SKM-1 (cell line): ENCODE data around the gene PCDHGA6.
"Not testable (repeated sequence)": the region's sequence is repeated elsewhere in the genome, so short reads cannot be mapped to it uniquely, and the experiment has no call there.

ENCODE experiments used
- DNase-seq: peaks from one replicate; lab custom pipeline; 2025; ENCODE audit not compliant: unreplicated experiment; lab: John Stamatoyannopoulos, UW

The PCDHGA6 gene

DNA sequence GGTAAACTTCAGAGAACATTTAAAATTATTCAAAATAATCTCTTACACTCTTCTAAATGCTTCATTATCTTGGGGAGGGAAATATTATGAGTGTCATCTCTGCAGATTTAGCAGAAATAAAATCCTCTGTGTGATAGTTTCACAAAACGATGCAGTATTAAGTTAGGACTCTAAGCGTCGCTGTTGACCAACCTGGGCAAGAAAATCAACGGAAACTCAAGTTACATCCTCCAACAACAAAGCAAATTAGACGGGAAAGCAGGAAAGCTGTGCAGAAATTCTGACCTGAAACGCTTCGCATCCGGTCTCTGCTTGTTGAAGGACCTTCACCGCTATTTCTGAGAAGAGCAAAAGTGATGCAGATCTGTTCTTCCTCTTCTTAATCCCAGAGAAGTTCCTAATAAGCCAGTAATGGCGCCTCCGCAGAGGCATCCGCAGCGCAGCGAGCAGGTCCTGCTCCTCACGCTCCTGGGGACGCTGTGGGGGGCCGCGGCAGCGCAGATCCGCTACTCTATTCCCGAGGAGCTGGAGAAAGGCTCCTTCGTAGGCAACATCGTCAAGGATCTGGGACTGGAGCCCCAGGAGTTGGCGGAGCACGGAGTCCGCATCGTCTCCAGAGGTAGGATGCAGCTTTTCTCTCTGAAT is at the start of gene PCDHGA6:
TSS of gene PCDHGA6 (plus strand) at position 219 of the 645 bp plus-strand sequence. CDS start at position 412, 193 bp downstream.
- no peak for DNase-seq

DNA sequence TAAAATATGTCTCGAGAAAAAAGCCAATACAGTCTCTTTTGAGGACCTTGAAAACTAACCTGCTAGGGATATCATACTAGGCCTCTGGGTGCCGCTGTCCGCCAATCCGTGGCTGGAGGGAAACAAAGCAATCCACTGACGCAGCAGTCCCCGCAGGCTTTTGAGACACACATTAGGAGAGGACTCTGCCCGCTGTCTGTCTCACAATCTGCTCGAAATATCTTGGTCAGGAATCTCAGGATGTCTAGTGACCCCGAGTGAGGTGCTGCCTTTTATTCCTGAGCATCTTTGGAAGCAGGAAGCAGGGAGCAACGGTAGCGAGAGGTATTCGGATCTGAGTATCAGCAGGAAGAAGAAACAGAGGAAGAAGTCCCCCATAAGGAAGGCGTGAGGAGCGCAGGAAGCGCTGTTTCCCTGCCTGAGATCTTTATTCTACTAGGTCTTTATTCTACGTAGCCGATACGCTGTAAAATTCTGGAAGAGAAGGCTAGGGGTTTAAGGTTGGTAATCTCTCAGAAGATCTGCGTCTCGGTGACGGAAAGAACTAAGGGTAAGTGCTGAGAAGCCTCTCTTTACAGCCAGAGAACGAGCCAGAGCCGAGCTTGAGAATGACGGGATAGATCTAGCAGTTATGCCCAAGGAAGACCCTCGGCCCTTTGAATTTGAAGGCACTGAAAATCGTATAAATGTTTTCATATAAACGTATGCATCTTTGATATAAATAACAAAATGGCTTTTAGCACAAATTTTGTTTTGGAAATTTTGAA is 47.4 kb upstream of the PCDHGA6 start:
- no peak for DNase-seq

DNA sequence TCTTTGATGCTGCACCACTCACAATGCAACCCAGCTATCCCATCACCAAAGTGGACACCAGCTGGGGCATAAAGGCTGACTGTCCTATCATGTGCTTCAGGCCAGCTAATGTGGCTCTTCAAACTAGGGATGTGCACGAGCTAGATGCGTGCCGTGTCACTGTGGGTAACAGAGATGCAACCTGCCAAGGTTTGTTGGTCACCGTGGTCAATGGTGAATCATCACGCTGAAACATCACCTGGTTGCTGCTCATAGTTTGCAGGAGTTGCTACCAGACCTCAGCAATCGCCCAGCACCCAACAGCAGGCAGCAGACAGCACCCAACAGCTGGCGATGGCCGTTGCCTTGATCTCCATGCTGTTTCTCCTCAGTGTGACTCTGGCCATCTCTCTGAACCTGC is 45.5 kb upstream of the PCDHGA6 start:
- DNase-seq: no peak

DNA sequence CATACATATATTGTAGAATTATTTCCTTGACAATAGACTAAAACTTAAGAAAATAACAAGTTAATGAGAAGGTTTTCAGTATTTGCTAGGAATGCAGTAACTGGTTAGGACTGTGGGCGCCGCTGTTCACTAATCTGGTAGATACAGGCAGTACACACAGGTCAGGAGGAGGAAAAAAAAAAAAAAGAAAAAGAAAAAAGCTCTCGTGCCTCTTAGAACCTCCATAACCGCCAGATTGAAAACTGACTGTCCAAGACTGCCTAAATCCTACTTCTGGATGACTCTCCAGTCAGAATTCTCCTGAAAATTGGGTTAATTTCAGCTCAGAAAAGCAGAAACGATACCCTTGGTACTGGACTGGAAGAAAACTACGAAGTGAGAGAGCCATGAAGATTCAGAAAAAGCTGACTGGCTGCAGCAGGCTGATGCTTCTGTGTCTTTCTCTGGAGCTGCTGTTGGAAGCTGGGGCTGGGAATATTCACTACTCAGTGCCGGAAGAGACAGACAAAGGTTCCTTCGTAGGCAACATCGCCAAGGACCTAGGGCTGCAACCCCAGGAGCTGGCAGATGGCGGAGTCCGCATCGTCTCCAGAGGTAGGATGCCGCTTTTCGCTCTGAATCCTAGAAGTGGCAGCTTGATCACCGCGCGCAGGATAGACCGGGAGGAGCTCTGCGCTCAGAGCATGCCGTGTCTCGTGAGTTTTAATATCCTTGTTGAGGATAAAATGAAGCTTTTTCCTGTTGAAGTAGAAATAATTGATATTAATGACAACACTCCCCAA is 43.2 kb upstream of the PCDHGA6 start, which contains the start of gene PCDHGA1:
TSS of gene PCDHGA1 (plus strand) at position 216 of the 782 bp plus-strand sequence.
- DNase-seq: no peak

DNA sequence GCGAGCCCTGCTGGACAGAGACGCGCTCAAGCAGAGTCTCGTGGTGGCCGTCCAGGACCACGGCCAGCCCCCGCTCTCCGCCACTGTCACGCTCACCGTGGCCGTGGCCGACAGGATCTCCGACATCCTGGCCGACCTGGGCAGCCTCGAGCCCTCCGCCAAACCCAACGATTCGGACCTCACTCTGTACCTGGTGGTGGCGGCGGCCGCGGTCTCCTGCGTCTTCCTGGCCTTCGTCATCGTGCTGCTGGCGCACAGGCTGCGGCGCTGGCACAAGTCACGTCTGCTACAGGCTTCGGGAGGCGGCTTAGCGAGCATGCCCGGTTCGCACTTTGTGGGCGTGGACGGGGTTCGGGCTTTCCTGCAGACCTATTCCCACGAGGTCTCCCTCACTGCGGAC is 41.1 kb upstream of the PCDHGA6 start:
- DNase-seq: not testable (repeated sequence)

GRCh38 chr5:141338538-141339306 is 35.0 kb upstream of the PCDHGA6 start, which contains the start of gene PCDHGA2:
Gene PCDHGA2 (plus strand): TSS chr5:141338760.
- DNase-seq: no peak

GRCh38 chr5:141340781-141341354 is 32.8 kb upstream of the PCDHGA6 start:
- not testable (repeated sequence) for DNase-seq

DNA sequence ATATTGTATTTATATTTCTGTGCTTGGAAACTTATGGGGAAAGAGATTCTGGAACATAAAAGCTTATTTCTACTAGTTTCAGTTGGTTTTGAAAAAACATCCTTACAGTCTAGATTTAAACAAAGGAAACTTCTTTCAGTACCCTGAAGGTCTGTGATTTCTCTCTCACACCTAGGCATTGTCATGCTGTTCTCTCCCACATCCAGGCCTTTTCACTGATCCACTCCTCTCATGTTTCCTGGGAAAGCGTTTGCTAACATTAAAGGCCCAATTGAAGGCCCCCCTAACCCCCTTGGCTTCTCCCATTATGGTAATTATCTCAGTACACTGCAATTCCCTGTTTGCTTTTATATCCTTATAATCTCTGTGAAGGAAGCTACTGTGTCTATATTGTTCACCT is 30.9 kb upstream of the PCDHGA6 start:
- no peak for DNase-seq

DNA sequence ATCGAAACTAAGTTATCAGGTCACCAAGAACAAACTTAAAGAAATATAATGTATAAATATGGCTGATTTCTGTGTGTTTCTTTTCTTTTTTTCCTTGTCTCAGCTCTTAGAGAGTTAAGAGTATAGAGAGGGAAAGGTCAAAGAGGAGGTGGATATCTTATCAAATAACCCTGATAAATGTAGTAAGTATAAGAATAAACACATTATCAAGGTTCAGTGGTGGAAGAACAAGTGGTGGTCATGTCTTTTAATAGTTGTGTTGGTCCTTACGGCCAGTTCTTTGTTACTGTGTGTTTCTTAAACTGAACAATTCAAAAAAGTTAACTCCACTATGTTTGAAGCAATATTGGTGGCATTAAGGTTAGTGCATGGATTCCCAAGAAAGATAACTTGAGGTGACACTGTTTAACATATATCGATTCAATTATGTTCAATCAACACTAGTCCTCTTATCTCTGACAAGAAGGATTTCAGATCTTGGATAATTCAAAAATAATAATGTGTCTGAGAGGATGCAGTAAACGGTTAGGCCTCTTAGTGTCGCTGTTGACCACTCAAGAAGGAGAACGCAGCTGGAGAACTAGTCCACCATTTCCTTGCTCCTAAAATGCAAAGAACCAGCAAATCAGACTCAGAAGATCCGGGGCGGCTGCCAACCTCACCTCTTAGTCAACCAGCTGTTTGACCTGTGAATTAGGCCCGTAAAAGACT is 30.3 kb upstream of the PCDHGA6 start, which contains the start of gene PCDHGA3:
TSS of gene PCDHGA3 (plus strand) at position 588 of the 711 bp plus-strand sequence. CDS start 205 bp downstream, outside the sequence.
- no peak for DNase-seq

DNA sequence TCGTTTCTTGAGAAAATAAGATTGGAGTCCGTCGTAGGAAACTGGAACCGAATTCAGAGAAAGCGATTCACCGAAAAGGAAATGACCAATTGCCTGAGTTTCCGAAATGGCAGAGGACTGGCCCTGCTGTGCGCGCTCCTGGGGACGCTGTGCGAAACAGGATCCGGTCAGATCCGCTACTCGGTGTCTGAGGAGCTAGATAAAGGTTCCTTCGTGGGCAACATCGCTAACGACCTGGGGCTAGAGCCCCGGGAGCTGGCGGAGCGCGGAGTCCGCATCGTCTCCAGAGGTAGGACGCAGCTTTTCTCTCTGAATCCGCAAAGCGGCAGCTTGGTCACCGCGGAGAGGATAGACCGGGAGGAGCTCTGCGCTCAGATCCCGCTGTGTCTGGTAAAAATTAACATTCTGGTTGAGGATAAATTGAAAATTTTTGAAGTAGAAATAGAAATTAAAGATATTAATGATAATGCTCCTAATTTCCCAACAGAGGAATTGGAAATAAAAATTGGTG is 29.7 kb upstream of the PCDHGA6 start:
- no peak for DNase-seq

DNA sequence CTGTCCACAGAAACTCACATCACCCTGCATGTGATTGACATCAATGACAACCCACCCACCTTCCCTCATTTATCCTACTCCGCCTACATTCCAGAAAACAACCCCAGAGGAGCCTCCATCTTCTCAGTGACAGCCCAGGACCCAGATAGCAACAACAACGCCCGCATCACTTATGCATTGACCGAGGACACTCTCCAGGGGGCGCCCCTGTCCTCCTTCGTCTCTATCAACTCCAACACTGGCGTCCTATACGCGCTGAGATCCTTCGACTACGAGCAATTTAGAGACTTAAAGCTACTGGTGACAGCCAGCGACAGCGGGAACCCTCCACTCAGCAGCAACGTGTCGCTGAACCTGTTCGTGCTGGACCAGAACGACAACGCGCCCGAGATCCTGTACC is 28.4 kb upstream of the PCDHGA6 start:
- DNase-seq: no peak

GRCh38 chr5:141346017-141346416 is 27.7 kb upstream of the PCDHGA6 start:
- DNase-seq: not testable (repeated sequence)

GRCh38 chr5:141349917-141350619 is 23.6 kb upstream of the PCDHGA6 start, which contains the start of gene PCDHGB1:
Gene PCDHGB1 (plus strand): TSS chr5:141350099. CDS start chr5:141350261, 162 bp downstream.
- no peak for DNase-seq

GRCh38 chr5:141351591-141351990 is 22.1 kb upstream of the PCDHGA6 start:
- no peak for DNase-seq

DNA sequence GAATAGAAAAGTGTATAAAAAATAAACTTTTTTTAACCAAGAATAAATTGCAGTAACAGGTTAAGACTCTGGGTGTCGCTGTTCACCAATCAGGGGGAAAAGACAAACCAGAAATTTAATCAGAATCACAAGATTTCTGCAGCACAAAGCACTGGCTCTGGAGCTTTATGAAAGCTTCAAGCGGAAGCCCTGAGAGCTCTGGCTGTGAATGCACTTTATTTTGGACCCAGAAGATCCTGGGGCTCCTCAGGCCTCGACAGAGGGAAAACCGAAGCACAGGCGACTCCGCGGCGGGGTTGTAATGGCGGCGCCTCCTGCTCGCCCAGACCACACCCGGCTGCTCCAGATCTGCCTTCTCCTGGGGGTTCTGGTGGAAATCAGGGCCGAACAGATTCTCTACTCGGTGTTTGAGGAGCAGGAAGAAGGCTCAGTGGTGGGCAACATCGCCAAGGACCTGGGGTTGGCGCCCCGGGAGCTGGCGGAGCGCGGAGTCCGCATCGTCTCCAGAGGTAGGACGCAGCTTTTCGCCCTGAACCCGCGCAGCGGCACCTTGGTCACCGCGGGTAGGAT is 18.7 kb upstream of the PCDHGA6 start, which contains the start of gene PCDHGA4:
TSS of gene PCDHGA4 (plus strand) at position 122 of the 570 bp plus-strand sequence. CDS start at position 209, 87 bp downstream.
- DNase-seq: no peak

GRCh38 chr5:141355641-141356040 is 18.1 kb upstream of the PCDHGA6 start:
- DNase-seq: no peak

DNA sequence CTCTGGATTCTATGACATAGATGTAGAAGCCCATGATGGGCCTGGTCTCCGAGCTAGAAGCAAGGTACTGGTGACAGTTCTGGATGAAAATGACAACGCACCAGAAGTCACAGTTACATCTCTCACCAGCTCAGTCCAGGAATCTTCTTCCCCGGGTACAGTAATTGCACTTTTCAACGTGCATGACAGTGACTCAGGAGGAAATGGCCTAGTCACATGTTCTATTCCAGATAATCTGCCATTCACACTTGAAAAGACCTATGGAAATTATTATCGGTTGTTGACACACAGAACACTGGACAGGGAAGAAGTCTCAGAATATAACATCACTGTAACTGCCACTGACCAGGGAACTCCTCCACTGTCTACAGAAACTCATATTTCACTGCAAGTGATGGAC is 17.6 kb upstream of the PCDHGA6 start:
- no peak for DNase-seq

- DNase-seq: no peak
These were observed 16.7 kb upstream of the PCDHGA6 start for GRCh38 chr5:141356950-141357349.
